T-helper 1 cell (primary cell): ENCODE data around the gene MAP4K4.
A peak's percentile ranks its signal among the peaks of the same experiment; 100 is the strongest.

ENCODE experiments used
- DNase-seq, 5 donors: peaks; one replicate each; pipeline ENCODE4 v3.0.0-alpha.2; 2012 to 2020
- total RNA-seq, 4 donors: gene quantifications; one replicate each; lab custom pipeline; 2026; lab: John Stamatoyannopoulos, UW

MAP4K4 gene
- 182 to 236 (median 222) reads per million in 4 donors for total RNA-seq

- DNase-seq = peak; percentile 56 to 79 (median 70)
Observed at GRCh38 chr2:101697124-101698013, at the start of gene MAP4K4. MAP4K4 (plus strand) TSS chr2:101697707; CDS start chr2:101698081, 374 bp downstream.

GRCh38 chr2:101653469-101653868 is 44.0 kb upstream of the MAP4K4 start:
- no peak for DNase-seq

- no peak for DNase-seq
Observed at GRCh38 chr2:101655702-101656422, 41.6 kb upstream of the MAP4K4 start.

- DNase-seq = no peak
Observed at GRCh38 chr2:101657787-101658186, 39.7 kb upstream of the MAP4K4 start.

- no peak for DNase-seq
Observed at GRCh38 chr2:101658387-101658786, 39.1 kb upstream of the MAP4K4 start.

GRCh38 chr2:101665312-101665711 is 32.2 kb upstream of the MAP4K4 start:
- no peak for DNase-seq

GRCh38 chr2:101667823-101668222 is 29.7 kb upstream of the MAP4K4 start:
- no peak for DNase-seq

- no peak for DNase-seq
Observed at GRCh38 chr2:101672047-101672446, 25.5 kb upstream of the MAP4K4 start.

GRCh38 chr2:101673920-101674319 is 23.6 kb upstream of the MAP4K4 start:
- DNase-seq = no peak

GRCh38 chr2:101675512-101675911 is 22.0 kb upstream of the MAP4K4 start:
- peak in 1 of 5 donors; percentile 33 for DNase-seq

GRCh38 chr2:101676674-101677073 is 20.8 kb upstream of the MAP4K4 start:
- DNase-seq = no peak

GRCh38 chr2:101677658-101678057 is 19.8 kb upstream of the MAP4K4 start:
- no peak for DNase-seq

GRCh38 chr2:101678379-101678778 is 19.1 kb upstream of the MAP4K4 start:
- DNase-seq = no peak

- DNase-seq = no peak
Observed at GRCh38 chr2:101679037-101679726, 18.3 kb upstream of the MAP4K4 start.

GRCh38 chr2:101679801-101680487 is 17.6 kb upstream of the MAP4K4 start:
- no peak for DNase-seq

- DNase-seq = no peak
Observed at GRCh38 chr2:101682311-101682710, 15.2 kb upstream of the MAP4K4 start.

- DNase-seq = no peak
Observed at GRCh38 chr2:101684313-101684712, 13.2 kb upstream of the MAP4K4 start.

GRCh38 chr2:101688261-101688660 is 9.2 kb upstream of the MAP4K4 start:
- DNase-seq = no peak

- DNase-seq = no peak
Observed at GRCh38 chr2:101689114-101689825, 8.2 kb upstream of the MAP4K4 start.

- DNase-seq = no peak
Observed at GRCh38 chr2:101690547-101691152, 6.9 kb upstream of the MAP4K4 start.

GRCh38 chr2:101692041-101692440 is 5.5 kb upstream of the MAP4K4 start:
- no peak for DNase-seq
